NCI-H2227 (cell line): Measurements from ENCODE around the gene NPHP4.

Experiments
- DNase-seq: peaks from one replicate; lab custom pipeline; 2025; ENCODE audit not compliant: unreplicated experiment; lab: John Stamatoyannopoulos, UW

Gene NPHP4

DNA sequence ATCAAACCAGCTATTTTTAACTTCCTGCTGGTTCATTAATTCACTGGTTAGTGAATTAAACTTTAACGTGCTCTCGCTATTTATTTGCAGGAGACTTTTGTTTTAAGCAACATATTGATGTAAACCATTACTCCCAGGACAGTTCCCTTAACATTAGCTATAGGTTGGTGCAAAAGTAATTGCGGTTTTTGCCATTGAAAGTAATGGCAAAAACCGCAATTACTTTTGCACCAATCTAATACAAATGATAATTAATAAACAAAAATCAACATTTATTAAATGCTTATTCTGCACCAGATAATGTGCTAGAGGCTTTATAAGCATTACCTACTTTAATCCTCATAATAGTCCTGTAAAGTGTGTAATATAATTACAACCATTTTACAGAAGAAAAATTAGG lies 176.5 kb downstream of the NPHP4 start:
- DNase-seq = no peak

DNA sequence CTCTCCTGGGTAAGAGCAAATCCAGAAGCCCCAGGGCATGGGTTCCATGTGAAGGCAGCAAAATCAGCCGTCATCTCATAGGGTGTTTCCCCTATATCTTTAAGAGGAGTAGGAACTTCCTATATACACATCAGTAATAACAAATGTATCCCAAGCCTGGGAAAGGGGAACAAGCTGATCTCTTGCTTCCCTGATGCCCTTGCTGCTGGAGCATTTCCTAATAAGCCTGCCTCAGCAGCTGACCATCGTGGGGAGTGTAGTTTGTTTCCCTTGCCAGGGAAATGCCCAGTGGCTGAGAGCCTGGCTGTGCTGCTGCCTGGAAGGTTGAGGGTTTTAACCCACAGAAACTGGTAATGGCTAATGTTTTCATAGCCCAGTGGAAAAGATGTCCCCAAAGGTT lies 177.0 kb downstream of the NPHP4 start:
- no peak for DNase-seq

DNA sequence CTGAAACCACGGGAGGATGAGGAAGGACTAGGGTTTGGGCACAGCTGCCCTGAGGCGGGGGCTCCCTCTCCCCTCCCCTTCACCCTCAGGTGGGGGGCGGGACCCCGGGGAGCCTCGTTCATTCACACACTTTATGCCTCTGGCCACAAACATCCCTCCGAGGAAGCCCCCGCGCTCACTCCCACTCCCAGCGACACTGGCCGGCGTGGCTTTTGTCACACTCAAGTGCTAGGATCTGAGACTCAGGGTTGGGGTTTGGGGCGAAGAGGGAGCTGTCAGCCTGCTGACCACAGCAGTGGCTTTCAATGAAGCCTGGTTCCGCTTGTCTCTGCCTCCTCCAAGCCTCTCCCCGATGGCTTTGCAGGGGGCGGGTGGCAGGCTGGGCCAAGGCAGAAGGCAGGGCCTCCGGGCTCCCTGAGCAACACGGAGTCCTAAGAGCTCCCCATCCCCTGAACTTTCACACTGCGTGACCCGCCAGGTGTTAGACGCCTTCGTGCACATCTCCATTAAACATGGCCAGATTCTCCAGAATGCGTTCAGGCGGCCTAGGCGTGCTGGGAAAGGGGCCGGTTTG lies 178.1 kb downstream of the NPHP4 start:
- no peak for DNase-seq

DNA sequence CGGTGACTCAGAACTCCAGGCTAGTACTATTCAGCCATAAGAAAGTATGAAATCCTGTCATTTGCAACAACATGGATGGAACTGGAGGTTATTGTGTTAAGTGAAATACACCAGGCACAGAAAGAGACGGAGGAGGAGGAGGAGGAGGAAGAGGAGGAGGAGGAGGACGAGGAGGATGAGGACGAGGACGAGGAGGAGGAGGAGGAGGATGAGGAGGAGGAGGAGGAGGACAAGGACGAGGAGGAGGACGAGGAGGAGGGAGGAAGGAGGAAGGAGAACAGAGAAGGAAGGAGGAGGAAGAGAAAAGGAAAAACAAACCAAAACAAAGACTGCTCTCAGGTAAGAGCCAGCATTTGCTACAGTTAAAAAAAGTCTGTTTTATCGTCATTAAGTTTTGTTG lies 178.7 kb downstream of the NPHP4 start:
- no peak for DNase-seq
